Measurements from ENCODE around the gene SSR2.
"Not testable (repeated sequence)": the region's sequence is repeated elsewhere in the genome, so short reads cannot be mapped to it uniquely, and the experiment has no call there.

SSR2 gene

DNA sequence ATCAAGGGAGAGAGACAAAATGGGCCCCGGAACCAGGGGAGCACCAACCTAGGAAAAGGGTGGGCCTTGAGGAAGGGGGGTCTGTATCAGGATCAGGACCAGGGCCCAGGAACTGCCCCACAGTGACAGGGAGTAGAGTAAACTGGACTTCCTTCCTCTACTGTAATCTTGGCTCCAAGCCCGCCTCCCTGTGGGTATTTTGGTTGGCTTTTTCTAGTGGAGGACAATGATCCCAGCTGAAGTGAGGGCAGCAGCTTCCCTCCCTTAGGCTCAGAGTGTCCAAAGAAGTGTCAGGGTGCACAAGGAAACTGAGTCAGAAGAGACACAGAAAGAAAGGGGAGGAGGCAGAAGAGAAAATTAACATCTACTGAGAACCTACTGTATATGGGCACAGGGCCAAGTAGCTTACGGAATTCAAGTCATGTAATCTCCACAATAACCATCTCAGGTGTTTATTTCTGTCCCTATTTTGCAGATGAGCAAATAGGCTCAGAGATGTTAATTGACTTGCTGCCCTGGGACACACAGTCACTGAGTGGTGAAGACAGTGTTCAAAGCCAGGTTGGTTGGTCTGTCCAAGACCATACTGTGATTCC, 28.0 kb upstream of the SSR2 start:
- no peak for DNase-seq (ENCODE audit: low read depth in 2 of 2)

DNA sequence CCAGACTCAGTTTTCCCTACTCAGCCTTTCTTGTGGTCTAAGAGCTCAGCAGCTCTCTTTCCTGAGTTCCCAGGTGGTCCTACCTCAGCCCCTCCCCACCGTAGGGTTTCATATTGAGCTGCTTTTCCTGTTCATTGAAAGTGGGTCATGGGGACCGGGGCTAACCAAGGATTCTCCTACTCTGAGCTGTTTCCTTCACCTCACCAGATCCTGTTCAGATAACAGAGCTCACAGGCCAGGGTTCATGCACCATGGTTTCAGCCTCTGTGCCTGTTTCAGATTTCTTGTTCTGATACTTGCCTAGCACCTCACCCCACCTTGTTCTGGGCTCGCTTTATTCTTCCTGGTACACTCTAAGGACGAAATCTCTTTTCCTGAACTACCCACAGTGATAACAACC, 24.3 kb upstream of the SSR2 start:
- no peak for DNase-seq (ENCODE audit: low read depth in 2 of 2)

GRCh38 chr1:156042828-156043227, 22.1 kb upstream of the SSR2 start:
- no peak for DNase-seq (ENCODE audit: low read depth in 2 of 2)

DNA sequence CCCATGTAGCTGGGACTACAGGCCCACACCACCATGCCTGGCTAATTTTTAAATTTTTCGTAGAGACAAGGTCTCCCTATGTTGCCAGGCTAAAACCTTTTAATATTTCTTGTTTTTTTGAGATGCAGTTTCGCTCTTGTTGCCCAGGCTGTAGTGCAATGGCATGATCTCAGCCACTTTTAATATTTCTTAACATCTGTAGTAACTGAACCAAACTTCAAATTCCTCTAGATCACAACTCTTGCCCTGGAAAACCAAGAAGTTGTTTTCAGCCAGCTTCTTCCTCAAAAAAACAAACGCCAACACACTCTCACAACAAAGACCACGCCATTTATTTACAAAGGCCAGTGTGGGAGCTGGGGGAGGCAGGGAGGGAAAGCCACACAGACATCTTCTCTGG, 14.2 kb upstream of the SSR2 start:
- DNase-seq (ENCODE audit: low read depth in 2 of 2), result not testable (repeated sequence)

GRCh38 chr1:156033011-156033410, 12.3 kb upstream of the SSR2 start:
- no peak for DNase-seq (ENCODE audit: low read depth in 2 of 2)

DNA sequence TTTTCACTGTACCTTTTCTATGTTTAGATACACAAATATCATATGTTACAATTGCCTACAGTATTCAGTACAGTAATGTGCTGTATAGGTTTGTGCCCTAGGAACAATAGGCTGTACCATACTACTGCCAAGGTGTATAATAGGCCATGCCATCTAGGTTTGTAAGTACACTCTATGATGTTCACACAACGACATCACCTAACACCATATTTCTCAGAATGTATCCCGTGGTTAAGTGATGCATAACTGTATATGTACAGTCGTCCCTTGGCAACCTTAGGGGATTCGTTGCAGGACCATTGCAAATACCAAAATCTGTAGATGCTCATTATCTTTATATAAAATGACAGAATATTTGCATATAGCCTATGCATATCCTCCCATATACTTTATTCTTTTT, 5.8 kb upstream of the SSR2 start:
- no peak for DNase-seq (ENCODE audit: low read depth in 2 of 2)

DNA sequence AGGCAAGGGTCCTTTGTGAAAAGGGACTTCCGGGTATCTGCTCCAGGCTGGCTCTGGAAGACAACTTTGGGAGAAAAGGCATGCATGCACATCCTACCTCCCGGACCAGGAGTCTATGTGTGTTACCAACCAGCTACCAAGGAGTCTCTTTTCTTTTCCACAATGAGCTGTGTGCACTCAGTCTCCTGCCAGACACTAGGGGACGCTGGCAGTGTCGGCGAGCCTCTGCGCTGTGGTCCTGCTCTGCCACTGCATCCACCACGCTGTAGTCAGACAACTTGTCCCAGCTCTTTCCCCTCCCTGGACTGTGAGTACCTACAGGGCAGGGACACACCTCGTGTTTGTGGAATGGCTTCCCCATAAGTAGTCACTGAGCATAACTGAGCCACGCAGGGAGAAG, 5.1 kb upstream of the SSR2 start:
- DNase-seq (ENCODE audit: low read depth in 2 of 2), result no peak

GRCh38 chr1:156024801-156025200, 4.0 kb upstream of the SSR2 start:
- no peak for DNase-seq (ENCODE audit: low read depth in 2 of 2)

DNA sequence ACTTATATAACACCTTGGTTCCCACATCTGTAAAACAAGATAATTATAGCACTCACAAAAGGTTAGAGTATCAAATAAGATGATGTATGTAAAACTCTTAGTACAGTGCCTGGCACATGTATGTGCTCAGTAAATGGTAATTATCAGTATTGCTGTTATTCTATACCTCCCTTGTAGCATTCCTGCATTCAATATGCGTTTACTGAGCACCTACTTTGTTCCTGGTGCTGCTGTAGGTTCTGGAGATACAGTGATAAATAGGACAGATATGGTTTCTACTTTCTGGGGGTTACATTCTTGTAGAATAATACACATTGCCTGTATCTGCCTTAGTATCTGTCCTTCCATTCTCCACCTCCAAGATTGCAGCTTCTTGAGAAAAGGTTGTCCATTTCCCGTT, 1.2 kb upstream of the SSR2 start:
- DNase-seq (ENCODE audit: low read depth in 2 of 2), result no peak

DNA sequence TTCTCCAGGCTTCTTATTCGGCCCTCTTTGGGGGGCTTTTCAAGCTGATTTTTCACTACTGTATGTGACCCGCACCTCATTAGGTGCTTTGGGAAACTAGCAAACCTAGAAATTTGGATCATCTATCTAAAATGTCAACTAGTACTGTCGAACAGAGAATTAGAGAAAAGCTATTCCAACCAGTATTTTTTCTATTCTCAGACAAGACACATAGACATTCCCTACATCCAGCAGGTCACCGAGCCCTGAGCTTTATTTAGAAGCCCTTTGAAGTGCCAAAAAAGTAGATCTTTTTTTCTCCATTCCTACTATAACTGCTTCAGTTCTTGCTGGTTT, 310 bp upstream of the SSR2 start:
- no peak for DNase-seq (ENCODE audit: low read depth in 2 of 2)

GRCh38 chr1:156019946-156020292, 832 bp downstream of the SSR2 start:
- no peak for DNase-seq (ENCODE audit: low read depth in 2 of 2)

- DNase-seq (ENCODE audit: low read depth in 2 of 2), result no peak
Observed at GRCh38 chr1:156014829-156015228, 5.9 kb downstream of the SSR2 start.

GRCh38 chr1:156012051-156012817, 8.5 kb downstream of the SSR2 start:
- no peak for DNase-seq (ENCODE audit: low read depth in 2 of 2)

DNA sequence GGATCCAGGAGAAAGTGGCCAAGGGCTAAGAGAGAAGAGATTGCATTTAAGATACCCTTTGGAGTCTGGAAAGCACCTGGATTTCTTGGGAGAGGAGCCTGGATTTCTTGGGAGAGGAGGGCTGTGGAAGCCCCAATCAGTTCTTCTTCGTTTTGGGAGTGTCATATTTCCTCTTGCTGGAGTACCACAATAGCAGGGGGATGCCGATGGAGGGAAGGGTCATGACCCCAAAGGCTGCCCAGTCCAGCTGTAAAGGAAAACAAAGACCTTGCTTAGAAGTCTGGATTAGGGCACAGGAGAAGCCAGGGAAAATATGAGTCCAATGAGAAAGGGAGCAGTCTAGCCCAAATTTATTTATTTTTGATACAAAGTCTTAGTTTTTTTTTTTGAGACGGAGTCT, 11.3 kb downstream of the SSR2 start:
- DNase-seq (ENCODE audit: low read depth in 2 of 2), result no peak

- no peak for DNase-seq (ENCODE audit: low read depth in 2 of 2)
Observed at GRCh38 chr1:156006666-156007376, 13.9 kb downstream of the SSR2 start.

GRCh38 chr1:156004843-156005584, 15.7 kb downstream of the SSR2 start:
- no peak for DNase-seq (ENCODE audit: low read depth in 2 of 2)

DNA sequence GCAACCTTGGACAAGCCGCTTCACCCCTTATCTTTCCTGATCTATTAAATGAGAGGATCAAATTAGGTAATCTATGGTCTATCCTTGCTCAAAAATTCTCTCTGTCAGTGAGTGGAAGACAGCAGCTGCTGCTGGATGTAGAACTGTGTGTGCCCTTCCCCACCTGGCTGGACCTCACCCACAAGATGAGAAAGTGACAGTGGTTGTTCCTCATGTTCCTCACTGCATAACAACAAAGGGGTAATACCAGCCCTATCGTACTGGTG, 16.9 kb downstream of the SSR2 start:
- no peak for DNase-seq (ENCODE audit: low read depth in 2 of 2)

DNA sequence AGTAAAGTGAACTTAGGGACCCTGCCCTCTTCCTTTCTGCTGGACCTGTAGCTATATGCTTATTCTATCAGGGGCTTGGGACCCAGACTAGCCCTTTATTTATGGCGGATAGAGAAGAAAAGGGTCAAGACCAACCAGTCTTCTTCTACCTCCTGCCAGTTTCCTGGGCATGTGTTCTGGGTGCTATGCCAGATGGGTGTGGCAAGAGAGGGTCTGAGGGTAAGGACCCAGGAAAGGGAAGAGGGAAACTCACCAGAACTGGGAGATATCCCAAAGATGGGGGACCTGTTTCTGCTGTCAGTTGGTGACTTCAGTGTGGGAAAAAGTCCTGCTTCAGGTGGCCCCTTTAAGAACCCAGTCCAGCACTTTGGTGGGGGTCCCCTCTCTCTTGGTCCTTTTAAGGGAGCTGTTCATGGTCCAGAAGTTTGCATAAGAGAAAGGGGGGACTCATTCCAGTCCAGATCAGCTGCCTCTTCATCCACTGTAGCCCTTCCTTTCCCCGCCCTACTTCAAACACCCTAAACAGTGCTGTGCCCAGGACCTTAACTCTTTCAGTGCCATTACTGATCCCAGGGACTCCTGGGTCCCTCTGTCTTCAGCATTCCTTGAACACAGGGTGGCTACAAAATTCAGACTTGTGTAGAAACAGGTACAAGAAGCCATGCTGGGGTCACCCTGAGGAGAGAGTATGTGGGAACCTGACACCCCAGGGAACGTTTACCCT, 18.4 kb downstream of the SSR2 start:
- DNase-seq (ENCODE audit: low read depth in 2 of 2), result no peak

DNA sequence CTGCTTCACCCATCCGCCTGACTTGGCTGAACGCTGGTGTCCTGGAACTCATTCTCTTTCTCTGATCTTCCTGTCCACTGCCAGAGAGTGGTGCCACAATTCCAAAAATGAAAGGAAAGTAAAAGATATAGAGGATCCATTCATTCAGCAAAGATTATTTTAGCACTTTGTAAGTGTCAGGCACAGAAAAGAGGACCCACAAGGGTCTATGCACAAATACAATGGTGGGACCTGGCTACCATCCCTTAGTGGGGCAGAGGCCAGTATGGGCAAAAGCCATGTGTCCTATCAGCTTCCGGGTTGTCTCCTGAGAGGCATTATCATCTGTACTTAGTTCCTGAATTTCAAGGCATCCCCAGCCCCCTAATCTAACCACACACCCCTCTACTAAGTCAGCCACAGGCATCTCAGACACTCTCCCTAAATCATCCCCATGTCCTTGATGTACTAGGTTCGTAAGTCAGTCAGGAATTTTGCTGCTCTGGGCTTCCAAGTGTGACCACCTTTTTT, 19.0 kb downstream of the SSR2 start:
- DNase-seq (ENCODE audit: low read depth in 2 of 2), result peak; percentile 59 to 62

- no peak for DNase-seq (ENCODE audit: low read depth in 2 of 2)
Observed at GRCh38 chr1:156001021-156001661, 19.6 kb downstream of the SSR2 start.

DNA sequence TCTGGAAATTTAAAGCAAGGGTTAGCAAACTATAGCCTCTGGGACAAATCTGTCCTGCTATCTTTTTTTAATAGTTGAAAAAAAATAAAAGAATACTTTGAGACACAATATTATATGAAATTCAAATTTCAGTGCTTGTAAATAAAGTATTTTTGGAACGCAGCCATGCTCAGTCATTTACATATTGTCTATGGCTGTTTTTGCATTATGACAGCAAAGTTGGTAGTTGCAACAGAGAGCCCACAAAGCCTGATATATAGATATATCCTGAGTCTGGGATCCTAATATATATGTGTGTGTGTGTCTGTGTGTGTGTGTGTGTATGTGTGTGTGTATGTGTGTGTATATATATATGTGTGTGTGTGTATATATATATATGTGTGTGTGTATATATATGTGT, 20.8 kb downstream of the SSR2 start:
- DNase-seq (ENCODE audit: low read depth in 2 of 2), result no peak

DNA sequence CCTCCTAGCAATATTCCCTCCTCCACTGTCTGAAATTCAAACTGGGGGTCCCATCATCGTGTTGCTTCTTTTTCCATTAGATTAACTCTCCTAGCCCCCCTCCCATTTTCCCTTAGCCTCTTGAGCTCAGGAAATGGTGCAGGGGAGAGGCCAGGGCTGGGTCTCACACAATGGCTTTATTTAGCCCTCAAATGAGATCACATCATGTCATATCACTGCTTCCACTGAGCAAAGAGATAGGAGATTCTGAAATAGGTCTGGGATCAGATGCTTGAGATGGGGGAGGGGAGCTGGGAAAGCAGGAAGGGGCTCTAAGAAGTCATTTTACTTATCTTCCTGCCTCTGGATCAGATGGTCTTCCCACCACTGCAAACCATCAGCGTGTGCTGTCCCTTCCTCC, 24.6 kb downstream of the SSR2 start:
- no peak for DNase-seq (ENCODE audit: low read depth in 2 of 2)

Data from fibroblast of skin of left biceps (primary cell).